Natural killer cell (primary cell): ENCODE results near the gene FAM131A. TPM values are rescaled to one million over a fixed set of nuclear protein-coding genes. Genes with fewer than 3 reads are reported as not detected.

Experiments
- ATAC-seq, 3 donors: fragments of 150-1000 bp in 2 of 3; fragments of 200-7000 bp in 1 of 3; cut with Tn5 transposase; 1 replicate in 1 of 3; 2 replicates in 2 of 3; pipeline ENCODE4 v1.10.0; 2021; ENCODE audit warnings: mild to moderate bottlenecking in 2 of 3, moderate library complexity in 2 of 3
- DNase-seq, 2 donors: peaks; one replicate each; pipeline versions ENCODE4 v3.0.0 to v3.0.0-alpha.2; 2013 to 2021; ENCODE audit warnings: mixed read lengths in 1 of 2
- H3K27ac ChIP-seq: one replicate; pipeline ENCODE4 v1.5.1; 2013; ENCODE audit warnings: mild to moderate bottlenecking, low read length
- H3K27me3 ChIP-seq: one replicate; pipeline ENCODE4 v1.6.1; 2013; ENCODE audit warnings: low read length; ENCODE audit not compliant: control insufficient read depth, insufficient read depth
- H3K36me3 ChIP-seq: one replicate; pipeline ENCODE4 v1.6.1; 2013; ENCODE audit warnings: low read length; ENCODE audit not compliant: control insufficient read depth, insufficient read depth
- H3K4me1 ChIP-seq: one replicate; pipeline ENCODE4 v1.6.1; 2013; ENCODE audit warnings: low read length; ENCODE audit not compliant: control insufficient read depth, insufficient read depth
- H3K4me3 ChIP-seq: one replicate; pipeline ENCODE4 v1.5.1; 2013; ENCODE audit warnings: low read length
- H3K9me3 ChIP-seq: one replicate; pipeline ENCODE4 v1.6.1; 2013; ENCODE audit warnings: low read length; ENCODE audit not compliant: control insufficient read depth, insufficient read depth
- H3K27ac Mint-ChIP-seq, 2 donors: one replicate each; pipeline ENCODE4 v1.8.0; 2022; ENCODE audit warnings: mild to moderate bottlenecking in 2 of 2, mixed read lengths in 2 of 2, moderate library complexity in 1 of 2
- H3K27me3 Mint-ChIP-seq, 2 donors: one replicate each; pipeline ENCODE4 v1.8.0; 2022; ENCODE audit warnings: low read depth in 2 of 2, mixed read lengths in 2 of 2
- H3K36me3 Mint-ChIP-seq: one replicate; pipeline ENCODE4 v1.8.0; 2022; ENCODE audit warnings: mixed read lengths
- H3K4me1 Mint-ChIP-seq, 2 donors: one replicate each; pipeline ENCODE4 v1.8.0; 2022; ENCODE audit warnings: mixed read lengths in 2 of 2
- H3K4me3 Mint-ChIP-seq: one replicate; pipeline ENCODE4 v1.8.0; 2022; ENCODE audit warnings: mild to moderate bottlenecking, moderate library complexity, mixed read lengths
- H3K9me3 Mint-ChIP-seq, 2 donors: one replicate each; pipeline ENCODE4 v1.8.0; 2022; ENCODE audit warnings: mixed read lengths in 2 of 2
- CTCF ChIP-seq: fragments of 200-600 bp; IDR thresholded peaks from one replicate; pipeline ENCODE4 v1.8.0; 2022; ENCODE audit warnings: antibody characterized with exemption
- WGBS: methylation state at CpG from one replicate; pipeline ENCODE4 v1.1.7; 2013; ENCODE audit warnings: missing lambda C conversion rate; ENCODE audit not compliant: insufficient coverage; 5-methylcytosine and 5-hydroxymethylcytosine counted together
- intact Hi-C: fragments of 100-400 bp; cut with micrococcal nuclease; formaldehyde crosslinking; loops from one replicate; pipeline ENCODE4 v1.14.2; 2022
- total RNA-seq, 4 donors: library from RNA; stranded (reverse); fragments of 120-200 nt in 1 of 4; gene quantifications; one replicate each; pipeline versions ENCODE4 v1.2.3 to v1.2.4, GENCODE V29; 2013 to 2022

The FAM131A gene
- total RNA-seq, 3 donors from 2014 or later (not counting 1 experiment from before 2014, with no cell fraction given), result 6.9 to 8.8 (median 8.5) TPM

DNA sequence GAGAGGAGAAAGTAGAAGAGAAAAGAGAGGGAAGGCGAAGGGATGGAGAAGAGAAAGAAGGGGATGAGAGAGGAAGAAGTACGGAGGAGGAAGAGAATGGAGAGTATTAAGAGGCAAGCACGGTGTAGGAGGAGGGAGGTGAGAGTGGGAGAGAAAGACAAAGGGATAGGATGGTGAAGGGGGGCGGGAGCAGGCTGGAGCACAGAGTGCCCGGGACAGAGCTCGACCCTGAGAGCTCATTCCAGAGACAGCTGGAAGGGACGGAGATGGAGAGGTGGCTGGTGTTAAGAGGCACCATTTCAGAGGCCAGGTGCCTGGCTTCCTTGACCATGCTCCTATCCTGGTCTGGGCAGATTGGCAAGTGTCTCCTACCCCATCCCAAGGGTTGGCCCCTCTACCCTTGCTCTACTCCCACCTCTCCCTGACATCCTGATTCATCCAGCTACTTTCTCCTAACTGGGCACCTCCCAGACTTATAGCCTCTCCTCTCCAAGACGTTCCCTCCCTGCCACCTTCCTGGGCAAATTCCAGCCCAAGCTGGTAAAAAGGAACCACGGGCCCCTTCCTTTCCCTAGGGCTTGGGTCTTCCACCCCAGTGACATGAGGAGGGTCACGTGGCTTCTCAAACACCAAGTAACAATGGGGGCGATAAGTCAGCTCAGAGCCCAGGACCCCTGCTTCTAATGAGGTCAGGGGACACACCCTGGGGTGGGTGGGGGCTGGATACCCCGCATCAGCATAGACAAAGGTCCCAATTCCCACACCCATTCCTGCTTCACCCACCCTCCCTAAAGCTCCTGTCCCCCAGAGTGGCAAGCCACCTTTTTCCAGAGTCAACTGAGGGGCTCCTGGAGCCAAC lies 22.9 kb downstream of the FAM131A start:
- Histone ChIP-seq H3K27me3 (no peaks in the 10 kb centered on the region), H3K9me3 (no peaks in the 10 kb centered on the region), H3K36me3 (no peaks in the 10 kb centered on the region), H3K27ac (no peak overlapping the region), H3K4me1 (peaks cover 32% of the 10 kb centered on the region), H3K4me3 (no peak overlapping the region)
- no peaks in the 10 kb centered on the region for H3K9me3 Mint-ChIP-seq
- H3K27me3 Mint-ChIP-seq, result peaks cover 0 to 3% of the 10 kb centered on the region in 2 donors
- no peak for DNase-seq
- H3K27ac Mint-ChIP-seq, result peak overlapping the region in 1 of 2 donors; percentile 79
- no peak for TF ChIP-seq CTCF
- peaks cover 19 to 43% of the 10 kb centered on the region in 2 donors for H3K4me1 Mint-ChIP-seq
- H3K4me3 Mint-ChIP-seq, result peak overlapping the region; percentile 81
- ATAC-seq, result no peak
- intact Hi-C loops, result no loop called here
- no peaks in the 10 kb centered on the region for H3K36me3 Mint-ChIP-seq
- 94% methylated on average over 10 of the region's 12 CpGs for whole genome bisulfite sequencing

- H3K4me3 Mint-ChIP-seq, result peak overlapping the region; percentile 81
- H3K27ac Mint-ChIP-seq, result peak overlapping the region in 1 of 2 donors; percentile 97
- H3K4me1 ChIP-seq, result peaks cover 32% of the 10 kb centered on the region
- no peaks in the 10 kb centered on the region for H3K9me3 Mint-ChIP-seq
- H3K27ac ChIP-seq, result no peak overlapping the region
- peaks cover 19 to 43% of the 10 kb centered on the region in 2 donors for H3K4me1 Mint-ChIP-seq
- no peaks in the 10 kb centered on the region for H3K9me3 ChIP-seq
- intact Hi-C loops, result no loop called here
- H3K27me3 Mint-ChIP-seq, result peaks cover 0 to 3% of the 10 kb centered on the region in 2 donors
- no peak for ATAC-seq
- 13% methylated on average over 24 of the region's 24 CpGs for WGBS
- peak overlapping the region; percentile 36 for H3K4me3 ChIP-seq
- no peaks in the 10 kb centered on the region for H3K27me3 ChIP-seq
- H3K36me3 ChIP-seq, result no peaks in the 10 kb centered on the region
- no peaks in the 10 kb centered on the region for H3K36me3 Mint-ChIP-seq
- no peak for DNase-seq
- no peak for TF ChIP-seq CTCF
Measured at GRCh38 chr3:184360929-184361531, 23.6 kb downstream of the FAM131A start.

DNA sequence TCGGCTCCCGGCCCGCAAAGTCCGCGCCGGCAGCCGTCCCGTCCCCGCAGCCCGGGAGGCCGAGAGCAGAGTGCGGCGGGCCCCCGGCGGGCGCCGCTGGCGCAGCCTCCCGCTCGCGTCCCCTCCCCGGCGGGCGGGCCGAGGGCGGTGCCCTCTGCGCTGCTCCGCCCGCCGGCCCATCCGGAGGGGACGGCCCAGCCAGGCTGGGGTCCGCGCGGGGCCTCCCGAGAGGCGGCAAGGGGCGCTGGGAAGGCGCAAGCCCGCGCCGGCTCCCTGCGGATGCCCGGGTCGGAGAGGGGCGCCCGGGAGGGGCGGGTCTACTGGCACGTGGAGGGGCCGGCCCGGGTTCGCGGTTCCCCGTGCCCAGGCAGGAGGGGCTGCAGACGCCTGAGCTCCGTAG lies 24.1 kb downstream of the FAM131A start, which contains the start of the genes CLCN2 and POLR2H:
CLCN2 (minus strand) TSS at position 74 of the 400 bp plus-strand sequence. CDS start 126 bp downstream, outside the sequence.
POLR2H (plus strand) TSS at position 179 of the 400 bp plus-strand sequence. CDS start 1,783 bp downstream, outside the sequence.
- H3K27me3 ChIP-seq, result no peaks in the 10 kb centered on the region
- H3K4me1 ChIP-seq, result peaks cover 32% of the 10 kb centered on the region
- peaks cover 1% of the 10 kb centered on the region for H3K36me3 ChIP-seq
- Mint-ChIP-seq H3K36me3 (no peaks in the 10 kb centered on the region), H3K9me3 (no peaks in the 10 kb centered on the region), H3K27ac (peak within 1 kb of the TSS; percentile 96 to 97), H3K27me3 (peaks cover 0 to 3% of the 10 kb centered on the region in 2 donors), H3K4me1 (peaks cover 19 to 43% of the 10 kb centered on the region in 2 donors), H3K4me3 (peak within 1 kb of the TSS; percentile 92)
- H3K9me3 ChIP-seq, result no peaks in the 10 kb centered on the region
- peak within 1 kb of the TSS; percentile 57 for H3K4me3 ChIP-seq
- peak; percentile 49 to 56 for DNase-seq
- TF ChIP-seq CTCF, result no peak
- peak within 1 kb of the TSS; percentile 86 for H3K27ac ChIP-seq
- ATAC-seq, result peak; percentile 46 to 58 (median 54)
- intact Hi-C loops, result no loop called here
- under 1% methylated on average over 56 of the region's 56 CpGs for WGBS
